Ovary (tissue), 3 donors: ENCODE data around the gene GRAMD1B.

Experiments
- CTCF ChIP-seq, 3 donors: fragments of 450-650 bp in 2 of 3; fragments of 200-600 bp in 1 of 3; IDR thresholded peaks; one replicate each; pipeline versions ENCODE4 v1.5.1 to v1.8.0; 2016 to 2022; ENCODE audit warnings: antibody characterized with exemption in 3 of 3, mild to moderate bottlenecking in 1 of 3
- EP300 ChIP-seq: sonication (generic); formaldehyde crosslinking; IDR thresholded peaks from one replicate; pipeline ENCODE4 v1.6.1; 2017; ENCODE audit warnings: antibody characterized with exemption
- POLR2A ChIP-seq: fragments of 450-650 bp; IDR thresholded peaks from one replicate; pipeline ENCODE4 v1.6.1; 2017; ENCODE audit warnings: antibody characterized with exemption, mild to moderate bottlenecking, moderate library complexity
- donor health status: DM: no; HTN: no; CAD: no.

- TF ChIP-seq CTCF (IDR thresholded peaks at IDR 0.05) (no peak), EP300 (no peak), POLR2A (no peak)
Measured at GRCh38 chr11:123452794-123453193, 22.7 kb downstream of the GRAMD1B start.
